A549 (cell line): ENCODE results near the gene CACNA1E. TPM values are rescaled to one million over a fixed set of nuclear protein-coding genes. Genes with fewer than 3 reads are reported as not detected.

Experiments used
- ATAC-seq, 2 experiments: fragments of 200-7000 bp in 1 of 2; fragments of >200 bp in 1 of 2; cut with Nextera tagmentation in 1 of 2; cut with Tn5 transposase in 1 of 2; 3 replicates each; pipeline versions ENCODE4 v1.8.0 to v1.9.1; 2018 to 2020; ENCODE audit warnings: mild to moderate bottlenecking in 1 of 2, moderate library complexity in 1 of 2
- CTCF ChIA-PET: fragments of 300-600 bp; sonication (Branson Sonifier 250); formaldehyde crosslinking; extraction: SDS; loops from one replicate; lab custom pipeline; 2021; ENCODE audit warnings: antibody characterized with exemption, inconsistent platforms; lab: Yijun Ruan, JAX
- POLR2A ChIA-PET: fragments of 350-600 bp; formaldehyde crosslinking; extraction: SDS; loops from one replicate; lab custom pipeline; 2021; ENCODE audit warnings: antibody characterized with exemption, inconsistent platforms; lab: Yijun Ruan, JAX
- DNase-seq, 2 experiments: peaks; one replicate each; pipeline versions ENCODE4 v3.0.0 to v3.0.0-alpha.2; 2011 to 2016; ENCODE audit warnings: low read depth in 1 of 2, low spot score in 1 of 2
- FAIRE-seq: peaks from 2 replicates; lab custom pipeline; 2011; peaks lifted over from hg19 to GRCh38; lab: Jason Lieb, UNC
- H3K27ac ChIP-seq, 2 experiments: fragments of >200 bp; sonication (Bioruptor Twin); formaldehyde crosslinking; 3 replicates each; pipeline ENCODE4 v1.5.1; 2016 to 2017
- H3K4me1 ChIP-seq: fragments of >200 bp; sonication (Bioruptor Twin); formaldehyde crosslinking; 3 replicates; pipeline ENCODE4 v1.6.1; 2016
- H3K4me2 ChIP-seq: fragments of >200 bp; sonication (Bioruptor Twin); formaldehyde crosslinking; 3 replicates; pipeline ENCODE4 v1.6.1; 2016
- H3K4me3 ChIP-seq: fragments of >200 bp; sonication (Bioruptor Twin); formaldehyde crosslinking; 3 replicates; pipeline ENCODE4 v1.5.1; 2016
- H3K9me3 ChIP-seq: fragments of >200 bp; sonication (Bioruptor Twin); formaldehyde crosslinking; 3 replicates; pipeline ENCODE4 v1.6.1; 2016
- CHD4 ChIP-seq: fragments of 200-600 bp; sonication (generic); IDR thresholded peaks from 2 replicates; pipeline ENCODE4 v1.6.1; 2016; ENCODE audit warnings: antibody characterized with exemption, mild to moderate bottlenecking, borderline replicate concordance
- EHMT2 ChIP-seq: fragments of 200-600 bp; sonication (generic); IDR thresholded peaks from 2 replicates; pipeline ENCODE4 v1.6.1; 2016; ENCODE audit warnings: antibody characterized with exemption, low read depth, mild to moderate bottlenecking, moderate library complexity
- FOSB ChIP-seq: fragments of 250-450 bp; sonication (Bioruptor Pico); IDR thresholded peaks from 2 replicates; pipeline ENCODE4 v1.5.0; 2020; ENCODE audit warnings: mild to moderate bottlenecking, moderate library complexity
- HOXA7 ChIP-seq: fragments of 250-450 bp; sonication (Bioruptor Pico); IDR thresholded peaks from 2 replicates; pipeline ENCODE4 v1.5.0; 2020; ENCODE audit warnings: mild to moderate bottlenecking, moderate library complexity
- HOXB13 ChIP-seq: fragments of 250-450 bp; sonication (Bioruptor Pico); IDR thresholded peaks from 2 replicates; pipeline ENCODE4 v1.5.0; 2020; ENCODE audit warnings: low read depth, mild to moderate bottlenecking, moderate library complexity
- HOXB5 ChIP-seq: fragments of 250-450 bp; sonication (Bioruptor Pico); IDR thresholded peaks from 2 replicates; pipeline ENCODE4 v1.5.0; 2020; ENCODE audit warnings: mild to moderate bottlenecking, moderate library complexity
- KDM1A ChIP-seq: fragments of 200-600 bp; sonication (generic); IDR thresholded peaks from 2 replicates; pipeline ENCODE4 v1.6.1; 2016; ENCODE audit warnings: low read depth, mild to moderate bottlenecking
- MYC ChIP-seq: IDR thresholded peaks from 2 replicates; pipeline ENCODE4 v1.6.1; 2012; ENCODE audit warnings: mild to moderate bottlenecking, inconsistent platforms, low read length, improper control_type of control experiment, borderline replicate concordance
- PBX3 ChIP-seq: IDR thresholded peaks from 2 replicates; pipeline ENCODE4 v1.6.1; 2012
- PHF8 ChIP-seq: fragments of 200-600 bp; sonication (generic); IDR thresholded peaks from 2 replicates; pipeline ENCODE4 v1.6.1; 2016; ENCODE audit warnings: low read depth, mild to moderate bottlenecking, antibody characterized with exemption, moderate library complexity, borderline replicate concordance
- RAD21 ChIP-seq, 2 experiments: fragments of >200 bp in 1 of 2; sonication (Bioruptor Twin) in 1 of 2; formaldehyde crosslinking in 1 of 2; IDR thresholded peaks in 1 of 2; conservative IDR thresholded peaks in 1 of 2; 2 replicates in 1 of 2; 3 replicates in 1 of 2; pipeline ENCODE4 v1.6.1; 2012 to 2018; ENCODE audit warnings: inconsistent platforms in 1 of 2
- RNF2 ChIP-seq: fragments of 200-600 bp; sonication (generic); IDR thresholded peaks from 2 replicates; pipeline ENCODE4 v1.6.1; 2016; ENCODE audit warnings: low read depth, mild to moderate bottlenecking, antibody characterized with exemption, moderate library complexity, borderline replicate concordance
- SREBF2 ChIP-seq: fragments of 450-650 bp; IDR thresholded peaks from 2 replicates; pipeline ENCODE4 v1.6.1; 2014; ENCODE audit warnings: mild to moderate bottlenecking, moderate library complexity
- TFCP2L1 ChIP-seq: fragments of 250-450 bp; sonication (Bioruptor Pico); IDR thresholded peaks from 2 replicates; pipeline ENCODE4 v1.5.0; 2021; ENCODE audit warnings: mild to moderate bottlenecking
- ZFP36 ChIP-seq: fragments of 450-650 bp; IDR thresholded peaks from 2 replicates; pipeline ENCODE4 v1.6.1; 2014; ENCODE audit warnings: borderline replicate concordance; ENCODE audit not compliant: partially characterized antibody
- ZNF302 ChIP-seq: fragments of 250-450 bp; sonication (Bioruptor Pico); IDR thresholded peaks from 2 replicates; pipeline ENCODE4 v1.9.0; 2021; ENCODE audit warnings: inconsistent platforms, mild to moderate bottlenecking, moderate library complexity
- WGBS: methylation state at CpG from one replicate; pipeline ENCODE4 v1.1.6; 2017; ENCODE audit errors: missing lambda C conversion rate; 5-methylcytosine and 5-hydroxymethylcytosine counted together
- polyA plus RNA-seq, 4 experiments: library from polyadenylated mRNA; depleted of rRNA in 3 of 4; stranded (reverse); fragments of >200 nt; fragmentation: RNase III in 1 of 4; extraction: RNeasy Plus Mini Kit Qiagen cat#74134 plus additional on column Dnase treatment in 1 of 4; gene quantifications; 2 replicates in 3 of 4; 3 replicates in 1 of 4; pipeline ENCODE4 v1.2.3, GENCODE V29; 2011 to 2017
- TF ChIP-seq, protein P1 (sequence below): IDR thresholded peaks from 2 replicates; pipeline ENCODE4 v1.6.1; 2012; ENCODE audit warnings: low read depth, borderline replicate concordance
- TF ChIP-seq, protein P2 (sequence below): fragments of 150-350 bp; IDR thresholded peaks from 2 replicates; pipeline ENCODE4 v1.6.1; 2014; ENCODE audit warnings: low read depth, mild to moderate bottlenecking, low read length
- TF ChIP-seq, protein P3 (sequence below): fragments of 250-450 bp; sonication (Bioruptor Pico); IDR thresholded peaks from 2 replicates; pipeline ENCODE4 v1.5.0; 2021; ENCODE audit warnings: mild to moderate bottlenecking, moderate library complexity, borderline replicate concordance
- TF ChIP-seq, protein P4 (sequence below): fragments of >200 bp; sonication (Bioruptor Twin); formaldehyde crosslinking; IDR thresholded peaks from 3 replicates; pipeline ENCODE4 v1.5.1; 2016

CACNA1E gene
- polyA plus RNA-seq, 2 of the 4 experiments (the other 2 are of a cell fraction) = 0.01 TPM; not detected in 1

DNA sequence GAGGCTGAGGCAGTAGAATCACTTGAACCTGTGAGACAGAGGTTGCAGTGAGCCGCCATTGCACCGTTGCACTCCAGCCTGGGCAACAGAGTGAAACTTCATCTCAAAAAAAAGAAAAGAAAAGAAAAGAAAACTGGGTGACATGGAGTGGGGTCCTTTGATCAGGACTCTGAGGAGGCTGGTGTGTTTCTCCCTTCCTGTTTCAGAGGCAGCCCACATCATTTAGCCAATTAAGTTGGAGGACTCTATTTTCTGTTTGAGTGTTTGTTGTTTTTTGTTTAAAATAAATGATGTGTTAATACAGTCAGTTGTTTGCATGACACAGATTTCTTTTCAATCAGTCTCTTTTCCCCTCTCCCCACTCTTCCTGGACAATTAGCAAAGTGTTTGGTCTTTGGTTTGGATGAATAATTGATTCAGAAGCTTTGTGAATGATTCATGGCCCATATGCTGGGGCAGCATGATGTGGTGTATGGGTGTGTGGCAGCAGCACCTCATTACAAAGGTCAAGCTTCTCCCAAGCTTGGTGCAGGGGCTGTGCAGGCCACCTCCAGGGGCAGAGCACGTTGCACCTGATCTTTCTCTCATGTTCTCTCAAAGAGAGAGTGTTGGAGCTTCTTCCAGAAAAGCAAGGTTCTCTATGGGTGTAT lies 48.8 kb downstream of the CACNA1E start:
- 0 out of 3 replicates have a peak, but pooled peaks cover 2% of the 10 kb centered on the region for H3K9me3 ChIP-seq
- POLR2A ChIA-PET = no interaction called here
- CTCF ChIA-PET = interaction anchor here (0.7 kb wide), 1 partner anchor 82 kb away, joined by 3 read pairs; no protein-coding TSS in a partner anchor
- H3K4me2 ChIP-seq = no peak overlapping the region
- no peaks in the 10 kb centered on the region for H3K4me1 ChIP-seq
- TF ChIP-seq RAD21 (conservative IDR thresholded peaks at IDR 0.05 in 1 of 2, IDR thresholded peaks at IDR 0.05 in 1 of 2) (no peak), ZFP36 (no peak), TFCP2L1 (CRISPR knock-in tag) (no peak), ZNF302 (CRISPR knock-in tag) (no peak), HOXB5 (no peak), FOSB (CRISPR knock-in tag) (no peak), HOXA7 (CRISPR knock-in tag) (no peak), HOXB13 (CRISPR knock-in tag) (no peak), PBX3 (no peak)
- TF ChIP-seq, protein P1, sequence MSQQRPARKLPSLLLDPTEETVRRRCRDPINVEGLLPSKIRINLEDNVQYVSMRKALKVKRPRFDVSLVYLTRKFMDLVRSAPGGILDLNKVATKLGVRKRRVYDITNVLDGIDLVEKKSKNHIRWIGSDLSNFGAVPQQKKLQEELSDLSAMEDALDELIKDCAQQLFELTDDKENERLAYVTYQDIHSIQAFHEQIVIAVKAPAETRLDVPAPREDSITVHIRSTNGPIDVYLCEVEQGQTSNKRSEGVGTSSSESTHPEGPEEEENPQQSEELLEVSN = no peak
- TF ChIP-seq, protein P2, sequence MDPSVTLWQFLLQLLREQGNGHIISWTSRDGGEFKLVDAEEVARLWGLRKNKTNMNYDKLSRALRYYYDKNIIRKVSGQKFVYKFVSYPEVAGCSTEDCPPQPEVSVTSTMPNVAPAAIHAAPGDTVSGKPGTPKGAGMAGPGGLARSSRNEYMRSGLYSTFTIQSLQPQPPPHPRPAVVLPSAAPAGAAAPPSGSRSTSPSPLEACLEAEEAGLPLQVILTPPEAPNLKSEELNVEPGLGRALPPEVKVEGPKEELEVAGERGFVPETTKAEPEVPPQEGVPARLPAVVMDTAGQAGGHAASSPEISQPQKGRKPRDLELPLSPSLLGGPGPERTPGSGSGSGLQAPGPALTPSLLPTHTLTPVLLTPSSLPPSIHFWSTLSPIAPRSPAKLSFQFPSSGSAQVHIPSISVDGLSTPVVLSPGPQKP = no peak
- no peak overlapping the region for H3K27ac ChIP-seq
- WGBS = 0% methylated on average over 3 of the region's 3 CpGs
- no peak overlapping the region for H3K4me3 ChIP-seq
- DNase-seq (no peak), FAIRE-seq (no peak), ATAC-seq (no peak)

GRCh38 chr1:181538836-181539235 lies 55.5 kb downstream of the CACNA1E start:
- FAIRE-seq (no peak), DNase-seq (no peak), ATAC-seq (no peak)
- H3K4me3 ChIP-seq = no peak overlapping the region
- ChIA-PET POLR2A (no interaction called here), CTCF (no interaction called here)
- H3K4me1 ChIP-seq = no peaks in the 10 kb centered on the region
- WGBS = 0% methylated on average over 2 of the region's 2 CpGs
- no peaks in the 10 kb centered on the region for H3K9me3 ChIP-seq
- H3K27ac ChIP-seq = no peak overlapping the region
- H3K4me2 ChIP-seq = no peak overlapping the region
- TF ChIP-seq PHF8 = no peak
- TF ChIP-seq, protein P3, sequence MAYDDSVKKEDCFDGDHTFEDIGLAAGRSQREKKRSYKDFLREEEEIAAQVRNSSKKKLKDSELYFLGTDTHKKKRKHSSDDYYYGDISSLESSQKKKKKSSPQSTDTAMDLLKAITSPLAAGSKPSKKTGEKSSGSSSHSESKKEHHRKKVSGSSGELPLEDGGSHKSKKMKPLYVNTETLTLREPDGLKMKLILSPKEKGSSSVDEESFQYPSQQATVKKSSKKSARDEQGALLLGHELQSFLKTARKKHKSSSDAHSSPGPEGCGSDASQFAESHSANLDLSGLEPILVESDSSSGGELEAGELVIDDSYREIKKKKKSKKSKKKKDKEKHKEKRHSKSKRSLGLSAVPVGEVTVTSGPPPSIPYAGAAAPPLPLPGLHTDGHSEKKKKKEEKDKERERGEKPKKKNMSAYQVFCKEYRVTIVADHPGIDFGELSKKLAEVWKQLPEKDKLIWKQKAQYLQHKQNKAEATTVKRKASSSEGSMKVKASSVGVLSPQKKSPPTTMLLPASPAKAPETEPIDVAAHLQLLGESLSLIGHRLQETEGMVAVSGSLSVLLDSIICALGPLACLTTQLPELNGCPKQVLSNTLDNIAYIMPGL (CRISPR knock-in tag) = no peak
- TF ChIP-seq KDM1A = no peak
- TF ChIP-seq RNF2 = no peak
- TF ChIP-seq CHD4 = no peak
- TF ChIP-seq EHMT2 = no peak
- TF ChIP-seq SREBF2 = no peak
- no peak for TF ChIP-seq MYC
- TF ChIP-seq, protein P4, sequence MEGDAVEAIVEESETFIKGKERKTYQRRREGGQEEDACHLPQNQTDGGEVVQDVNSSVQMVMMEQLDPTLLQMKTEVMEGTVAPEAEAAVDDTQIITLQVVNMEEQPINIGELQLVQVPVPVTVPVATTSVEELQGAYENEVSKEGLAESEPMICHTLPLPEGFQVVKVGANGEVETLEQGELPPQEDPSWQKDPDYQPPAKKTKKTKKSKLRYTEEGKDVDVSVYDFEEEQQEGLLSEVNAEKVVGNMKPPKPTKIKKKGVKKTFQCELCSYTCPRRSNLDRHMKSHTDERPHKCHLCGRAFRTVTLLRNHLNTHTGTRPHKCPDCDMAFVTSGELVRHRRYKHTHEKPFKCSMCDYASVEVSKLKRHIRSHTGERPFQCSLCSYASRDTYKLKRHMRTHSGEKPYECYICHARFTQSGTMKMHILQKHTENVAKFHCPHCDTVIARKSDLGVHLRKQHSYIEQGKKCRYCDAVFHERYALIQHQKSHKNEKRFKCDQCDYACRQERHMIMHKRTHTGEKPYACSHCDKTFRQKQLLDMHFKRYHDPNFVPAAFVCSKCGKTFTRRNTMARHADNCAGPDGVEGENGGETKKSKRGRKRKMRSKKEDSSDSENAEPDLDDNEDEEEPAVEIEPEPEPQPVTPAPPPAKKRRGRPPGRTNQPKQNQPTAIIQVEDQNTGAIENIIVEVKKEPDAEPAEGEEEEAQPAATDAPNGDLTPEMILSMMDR = no peak
